NCI-H748 (cell line): ENCODE data around the gene HELB.

Experiments used
- DNase-seq: peaks from one replicate; lab custom pipeline; 2025; ENCODE audit not compliant: unreplicated experiment; lab: John Stamatoyannopoulos, UW

The HELB gene

GRCh38 chr12:66301944-66302826, at the start of gene HELB:
Gene HELB (plus strand): TSS chr12:66302493. CDS start chr12:66302604, 111 bp downstream.
- DNase-seq = peak; percentile 99

- no peak for DNase-seq
Measured at GRCh38 chr12:66252771-66253170, 49.5 kb upstream of the HELB start.

- DNase-seq = no peak
Measured at GRCh38 chr12:66255737-66256136, 46.6 kb upstream of the HELB start.

GRCh38 chr12:66258011-66258410, 44.3 kb upstream of the HELB start:
- no peak for DNase-seq

- DNase-seq = no peak
Measured at GRCh38 chr12:66262737-66263136, 39.6 kb upstream of the HELB start.

GRCh38 chr12:66268562-66268961, 33.7 kb upstream of the HELB start:
- DNase-seq = no peak

- no peak for DNase-seq
Measured at GRCh38 chr12:66269142-66269541, 33.2 kb upstream of the HELB start.

GRCh38 chr12:66269757-66270383, 32.4 kb upstream of the HELB start:
- DNase-seq = peak; percentile 44

GRCh38 chr12:66270613-66271012, 31.7 kb upstream of the HELB start:
- no peak for DNase-seq

- no peak for DNase-seq
Measured at GRCh38 chr12:66272650-66273049, 29.6 kb upstream of the HELB start.

GRCh38 chr12:66273147-66273546, 29.1 kb upstream of the HELB start:
- no peak for DNase-seq

GRCh38 chr12:66275040-66275439, 27.3 kb upstream of the HELB start:
- DNase-seq = no peak

- no peak for DNase-seq
Measured at GRCh38 chr12:66279123-66279712, 23.1 kb upstream of the HELB start.

- no peak for DNase-seq
Measured at GRCh38 chr12:66280561-66280960, 21.7 kb upstream of the HELB start.

GRCh38 chr12:66282244-66282643, 20.0 kb upstream of the HELB start:
- DNase-seq = no peak

GRCh38 chr12:66287275-66287674, 15.0 kb upstream of the HELB start:
- no peak for DNase-seq

GRCh38 chr12:66288121-66288520, 14.2 kb upstream of the HELB start:
- no peak for DNase-seq

GRCh38 chr12:66289485-66289884, 12.8 kb upstream of the HELB start:
- no peak for DNase-seq

- DNase-seq = no peak
Measured at GRCh38 chr12:66290716-66291200, 11.5 kb upstream of the HELB start.

- DNase-seq = peak; percentile 10
Measured at GRCh38 chr12:66296176-66296683, 6.1 kb upstream of the HELB start.

- no peak for DNase-seq
Measured at GRCh38 chr12:66297080-66297479, 5.2 kb upstream of the HELB start.

- DNase-seq = no peak
Measured at GRCh38 chr12:66297923-66298322, 4.4 kb upstream of the HELB start.
